Measurements from ENCODE around the gene LMF1. TPM values are rescaled to one million over a fixed set of nuclear protein-coding genes. Genes with fewer than 3 reads are reported as not detected.

Gene LMF1
- total and polyA plus RNA-seq, 2 of the 4 experiments (the other 2 are of a cell fraction) = 7.7 to 13.1 TPM

DNA sequence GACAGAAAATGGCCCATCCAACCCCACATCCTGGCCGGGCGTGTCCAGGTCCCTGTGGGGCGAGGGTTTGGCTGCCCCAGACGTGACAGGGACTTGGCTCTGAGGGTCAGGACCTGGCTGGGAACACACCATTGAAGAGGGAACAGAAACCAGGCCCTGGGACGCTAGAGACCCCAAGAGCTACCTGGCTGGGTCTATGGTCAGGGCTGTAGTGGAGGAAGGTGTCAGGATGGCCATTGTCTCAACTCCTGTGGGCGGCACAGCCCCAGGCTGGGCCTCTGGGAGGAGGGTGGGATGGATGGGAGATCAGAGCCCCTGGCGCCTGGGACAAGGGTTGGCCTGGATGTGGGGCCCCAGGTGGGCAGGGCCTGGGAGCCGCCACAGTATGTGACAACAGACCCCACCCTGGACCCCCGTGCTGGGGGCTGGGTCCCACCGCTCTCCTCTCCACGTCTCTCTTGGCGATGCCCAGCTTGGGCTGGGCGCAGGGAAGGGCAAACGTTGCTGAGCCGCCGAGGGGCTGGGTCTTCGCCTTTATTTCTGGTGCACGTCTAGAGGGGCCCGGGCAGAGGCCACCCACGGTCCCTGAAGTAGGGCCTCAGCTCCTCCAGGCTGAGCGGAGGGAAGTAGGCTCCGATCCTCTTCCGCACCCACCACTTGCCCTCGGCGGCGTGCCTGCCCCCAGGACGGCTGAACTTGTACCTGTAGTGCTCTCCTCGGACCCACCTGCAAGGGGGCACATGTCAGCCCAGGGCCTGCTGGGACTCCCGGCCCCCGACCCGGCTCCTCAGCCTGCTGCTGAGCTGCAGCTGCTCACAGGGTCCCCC lies 116.6 kb downstream of the LMF1 start:
- H4K91ac ChIP-seq (ENCODE audit: insufficient read depth, low read depth, low read length) = no peak overlapping the region
- H3K4me2 ChIP-seq (ENCODE audit: low read depth, low read length) = no peak overlapping the region
- H2BK20ac ChIP-seq (ENCODE audit: low read depth, low read length) = no peak overlapping the region
- intact Hi-C loops (cut with micrococcal nuclease) = no loop called here
- H3K4me1 ChIP-seq (ENCODE audit: control insufficient read depth, insufficient read depth, low read length) = no peaks in the 10 kb centered on the region
- no peak overlapping the region for H2BK120ac ChIP-seq (ENCODE audit: low read depth, low read length)
- ChIA-PET POLR2A (ENCODE audit: unreplicated experiment) (no interaction called here), CTCF (no interaction called here)
- H2AK5ac ChIP-seq (ENCODE audit: low read depth, low read length) = no peak overlapping the region
- H3K56ac ChIP-seq (ENCODE audit: extremely low read depth, insufficient read depth, low read length) = no peak overlapping the region
- H2BK15ac ChIP-seq (ENCODE audit: low read depth, low read length) = no peak overlapping the region
- BruUV-seq (replicated peaks) = no TSS peak
- DNase-seq (no peak), ATAC-seq (ENCODE audit: low read depth) (no peak)
- peak overlapping the region; percentile 63 for H2AFZ ChIP-seq (replicated peaks; ENCODE audit: low read length, poor library complexity)
- H2AK9ac ChIP-seq (replicated peaks; ENCODE audit: low read depth, low read length, poor library complexity) = no peak overlapping the region
- no peaks in the 10 kb centered on the region for H4K20me1 ChIP-seq (ENCODE audit: insufficient read depth, low read length)
- H3K18ac ChIP-seq (ENCODE audit: low read depth, low read length) = no peak overlapping the region
- no peak overlapping the region for H3K4me3 ChIP-seq (ENCODE audit: insufficient read depth, low read depth, low read length)
- H3K36me3 ChIP-seq (ENCODE audit: control insufficient read depth, insufficient read depth, low read length) = no peaks in the 10 kb centered on the region
- H3K27ac ChIP-seq (ENCODE audit: insufficient read depth, low read length) = no peak overlapping the region
- H3K14ac ChIP-seq (replicated peaks; ENCODE audit: low read depth, low read length) = no peak overlapping the region
- no peak overlapping the region for H3K9ac ChIP-seq (ENCODE audit: low read depth, low read length)
- dilution Hi-C loops (cut with HindIII; ENCODE audit: low sequenced_read_pairs, unreplicated experiment) = no loop called here
- in situ Hi-C loops (cut with MboI; ENCODE audit: low sequenced_read_pairs) = no loop called here
- no peak overlapping the region for H4K5ac ChIP-seq (ENCODE audit: low read depth, low read length)
- WGBS, 2 experiments (ENCODE audit: extremely low coverage in 2 of 2, insufficient read length in 1 of 2) = 64% methylated on average over 9 of the region's 31 CpGs; no CpG with 5 or more reads in 1 of the 2 experiments
- H3K79me1 ChIP-seq (ENCODE audit: low read depth in 1 of 2, low read length in 2 of 2) = no peaks in the 10 kb centered on the region
- TF ChIP-seq BHLHE40 (IDR thresholded peaks at IDR 0.05; ENCODE audit: low read depth, low read length) (no peak), POLR2A (IDR thresholded peaks at IDR 0.05; ENCODE audit: low read depth, low read length) (no peak), CEBPB (IDR thresholded peaks at IDR 0.05; ENCODE audit: low read depth, low read length) (no peak), RCOR1 (IDR thresholded peaks at IDR 0.05; ENCODE audit: insufficient replicate concordance, low read length) (no peak), MAZ (IDR thresholded peaks at IDR 0.05; ENCODE audit: borderline replicate concordance, low read depth, low read length) (no peak), MXI1 (IDR thresholded peaks at IDR 0.05; ENCODE audit: borderline replicate concordance, low read depth, low read length) (no peak)
- TF ChIP-seq, protein P1, sequence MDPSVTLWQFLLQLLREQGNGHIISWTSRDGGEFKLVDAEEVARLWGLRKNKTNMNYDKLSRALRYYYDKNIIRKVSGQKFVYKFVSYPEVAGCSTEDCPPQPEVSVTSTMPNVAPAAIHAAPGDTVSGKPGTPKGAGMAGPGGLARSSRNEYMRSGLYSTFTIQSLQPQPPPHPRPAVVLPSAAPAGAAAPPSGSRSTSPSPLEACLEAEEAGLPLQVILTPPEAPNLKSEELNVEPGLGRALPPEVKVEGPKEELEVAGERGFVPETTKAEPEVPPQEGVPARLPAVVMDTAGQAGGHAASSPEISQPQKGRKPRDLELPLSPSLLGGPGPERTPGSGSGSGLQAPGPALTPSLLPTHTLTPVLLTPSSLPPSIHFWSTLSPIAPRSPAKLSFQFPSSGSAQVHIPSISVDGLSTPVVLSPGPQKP (IDR thresholded peaks at IDR 0.05; ENCODE audit: borderline replicate concordance, low read depth, low read length) = no peak
- TF ChIP-seq, protein P2, sequence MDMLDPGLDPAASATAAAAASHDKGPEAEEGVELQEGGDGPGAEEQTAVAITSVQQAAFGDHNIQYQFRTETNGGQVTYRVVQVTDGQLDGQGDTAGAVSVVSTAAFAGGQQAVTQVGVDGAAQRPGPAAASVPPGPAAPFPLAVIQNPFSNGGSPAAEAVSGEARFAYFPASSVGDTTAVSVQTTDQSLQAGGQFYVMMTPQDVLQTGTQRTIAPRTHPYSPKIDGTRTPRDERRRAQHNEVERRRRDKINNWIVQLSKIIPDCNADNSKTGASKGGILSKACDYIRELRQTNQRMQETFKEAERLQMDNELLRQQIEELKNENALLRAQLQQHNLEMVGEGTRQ (IDR thresholded peaks at IDR 0.05; ENCODE audit: low read depth, low read length) = no peak
- H4K8ac ChIP-seq (ENCODE audit: low read depth in 2 of 2, low read length in 2 of 2) = no peak overlapping the region
- H3K9me1 ChIP-seq (ENCODE audit: insufficient read depth, low read length) = no peaks in the 10 kb centered on the region
- H2BK5ac ChIP-seq (ENCODE audit: low read depth, low read length, poor library complexity, severe bottlenecking) = no peak overlapping the region
- H3K27me3 ChIP-seq (ENCODE audit: control insufficient read depth, insufficient read depth, low read length) = no peaks in the 10 kb centered on the region
- H3K23ac ChIP-seq (ENCODE audit: low read depth, low read length) = no peak overlapping the region
- H3K4ac ChIP-seq (ENCODE audit: low read depth, low read length) = no peak overlapping the region
- H3K9me3 ChIP-seq (ENCODE audit: control insufficient read depth, insufficient read depth, low read length) = peaks cover 29% of the 10 kb centered on the region
